VCaP (cell line): ENCODE measurements around the gene SPDYE4.

ENCODE experiments used
- H3K27ac ChIP-seq: fragments of 450-650 bp; 2 replicates; pipeline ENCODE4 v1.5.1; 2017
- CTCF ChIP-seq: fragments of 450-650 bp; conservative IDR thresholded peaks from 2 replicates; pipeline ENCODE4 v1.5.1; 2017; ENCODE audit warnings: mild to moderate bottlenecking, moderate library complexity

The SPDYE4 gene

GRCh38 chr17:8776881-8777280, 18.5 kb upstream of the SPDYE4 start:
- TF ChIP-seq CTCF, result no peak
- no peak overlapping the region for H3K27ac ChIP-seq

GRCh38 chr17:8776248-8776647, 17.9 kb upstream of the SPDYE4 start:
- H3K27ac ChIP-seq, result no peak overlapping the region
- TF ChIP-seq CTCF, result no peak

- H3K27ac ChIP-seq, result no peak overlapping the region
- TF ChIP-seq CTCF, result no peak
Measured at GRCh38 chr17:8766731-8767130, 8.4 kb upstream of the SPDYE4 start.

- no peak for TF ChIP-seq CTCF
- H3K27ac ChIP-seq, result no peak overlapping the region
Measured at GRCh38 chr17:8762012-8762411, 3.7 kb upstream of the SPDYE4 start.

- H3K27ac ChIP-seq, result no peak overlapping the region
Measured at GRCh38 chr17:8757189-8757588, 1.2 kb downstream of the SPDYE4 start.

GRCh38 chr17:8755590-8756255, 2.6 kb downstream of the SPDYE4 start:
- no peak for TF ChIP-seq CTCF
- no peak overlapping the region for H3K27ac ChIP-seq

More at GRCh38 chr17:8757189-8757588, 1.2 kb downstream of the SPDYE4 start:
- no peak for TF ChIP-seq CTCF

- H3K27ac ChIP-seq, result no peak overlapping the region
- no peak for TF ChIP-seq CTCF
Measured at GRCh38 chr17:8754890-8755289, 3.5 kb downstream of the SPDYE4 start.
